ENCODE results near the gene DCHS2.

Gene DCHS2

DNA sequence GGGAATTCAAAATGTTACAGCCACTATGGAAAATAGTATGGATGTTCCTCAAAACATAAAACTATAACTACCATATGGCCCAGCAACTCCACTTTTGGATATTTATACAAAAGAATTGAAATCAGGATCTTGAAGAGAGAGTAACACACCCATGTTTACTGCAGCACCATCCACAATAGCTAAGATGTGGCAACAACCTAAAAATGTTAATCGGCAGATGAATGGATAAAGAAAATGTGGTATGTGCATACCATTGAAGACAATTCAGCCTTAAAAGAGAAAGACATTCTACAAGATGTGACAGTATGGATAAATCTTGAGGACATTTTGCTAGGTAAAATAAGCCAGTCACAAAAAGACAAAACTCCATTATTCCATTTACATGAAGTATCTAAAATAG, 171.9 kb downstream of the DCHS2 start:
- DNase-seq (ENCODE audit: insufficient read length, low spot score) (no peak), FAIRE-seq (no peak)
- TF ChIP-seq POLR2A (IDR thresholded peaks at IDR 0.05; ENCODE audit: low read depth, low read length): no peak

DNA sequence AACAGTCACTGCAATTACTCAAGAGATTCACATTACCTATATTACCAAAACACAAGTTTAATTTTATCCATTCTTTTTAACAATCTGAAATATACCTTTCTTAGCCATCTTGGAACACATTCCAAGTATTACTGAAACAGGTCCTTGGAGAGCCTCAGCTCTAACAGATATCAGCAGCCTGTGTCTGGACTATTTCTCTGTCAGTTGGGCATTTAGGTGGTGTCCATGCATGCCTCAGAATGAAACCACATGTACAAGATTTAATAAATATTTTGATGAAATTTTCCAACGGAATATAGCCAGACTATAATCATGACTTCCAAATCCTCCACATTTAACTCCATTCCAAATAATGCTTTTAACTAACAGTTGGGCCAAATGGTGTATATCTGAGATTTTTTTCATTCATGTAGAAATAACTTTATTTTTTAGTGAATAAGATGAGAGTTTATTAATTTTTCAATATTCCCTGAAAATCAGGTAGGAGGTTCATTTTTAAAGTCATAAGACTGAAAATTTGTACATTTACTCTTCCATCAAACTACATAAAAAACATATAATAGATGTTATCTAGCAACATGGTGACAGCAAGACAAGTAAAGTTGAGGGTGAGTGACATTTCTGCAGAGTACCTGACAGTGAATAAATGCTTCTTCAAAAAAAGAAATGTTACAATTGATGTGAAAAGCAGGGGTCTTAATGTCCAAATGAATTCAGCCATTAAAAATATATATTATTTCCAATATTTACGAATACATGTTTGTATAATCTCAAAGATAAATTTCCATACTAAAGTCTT, 174.2 kb downstream of the DCHS2 start:
- FAIRE-seq: no peak

DNA sequence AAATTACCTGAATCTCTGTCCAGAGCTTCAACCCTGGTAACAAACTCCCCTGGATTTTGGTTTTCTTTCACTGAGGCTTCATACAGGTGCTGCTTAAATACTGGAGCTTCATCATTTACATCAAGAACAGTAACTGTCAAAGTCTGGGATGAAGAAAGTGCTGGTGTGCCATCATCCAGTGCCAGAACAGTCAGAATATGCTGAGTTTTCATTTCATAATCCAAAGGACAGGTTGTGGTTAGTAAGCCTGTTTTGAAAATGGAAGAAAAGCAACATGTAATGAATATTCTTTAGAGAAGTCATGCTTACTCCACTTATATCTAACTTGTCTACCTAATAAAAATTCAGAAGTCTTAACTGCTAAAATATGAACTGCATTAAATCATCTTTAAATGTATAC, 175.9 kb downstream of the DCHS2 start:
- TF ChIP-seq POLR2A (IDR thresholded peaks at IDR 0.05; ENCODE audit: low read depth, low read length): no peak
- no peak for DNase-seq (ENCODE audit: insufficient read length, low spot score)
- no peak for FAIRE-seq

More for the DNA sequence above, 174.2 kb downstream of the DCHS2 start:
- no peak for TF ChIP-seq POLR2A (IDR thresholded peaks at IDR 0.05; ENCODE audit: low read depth, low read length)
- no peak for DNase-seq (ENCODE audit: insufficient read length, low spot score)

DNA sequence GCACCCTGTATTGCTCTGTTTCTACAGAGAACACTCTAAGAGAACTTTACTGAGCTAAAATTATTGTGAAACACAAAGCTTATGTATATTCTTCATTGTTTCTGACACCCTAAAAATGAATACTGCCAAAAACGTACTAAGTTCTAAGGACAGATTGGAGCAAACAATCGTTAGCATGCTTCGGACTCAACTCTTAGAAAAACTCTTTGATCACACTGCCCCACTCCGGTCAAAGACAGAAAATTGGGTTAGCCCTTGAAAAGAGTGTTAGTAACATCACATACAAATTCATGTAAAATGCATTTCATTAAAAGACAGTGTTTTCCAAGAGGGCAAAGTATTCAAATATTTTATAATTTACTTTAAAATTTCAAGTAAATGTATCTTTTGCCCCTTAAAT, 177.4 kb downstream of the DCHS2 start:
- no peak for DNase-seq (ENCODE audit: insufficient read length, low spot score)
- no peak for TF ChIP-seq POLR2A (IDR thresholded peaks at IDR 0.05; ENCODE audit: low read depth, low read length)
- no peak for FAIRE-seq

DNA sequence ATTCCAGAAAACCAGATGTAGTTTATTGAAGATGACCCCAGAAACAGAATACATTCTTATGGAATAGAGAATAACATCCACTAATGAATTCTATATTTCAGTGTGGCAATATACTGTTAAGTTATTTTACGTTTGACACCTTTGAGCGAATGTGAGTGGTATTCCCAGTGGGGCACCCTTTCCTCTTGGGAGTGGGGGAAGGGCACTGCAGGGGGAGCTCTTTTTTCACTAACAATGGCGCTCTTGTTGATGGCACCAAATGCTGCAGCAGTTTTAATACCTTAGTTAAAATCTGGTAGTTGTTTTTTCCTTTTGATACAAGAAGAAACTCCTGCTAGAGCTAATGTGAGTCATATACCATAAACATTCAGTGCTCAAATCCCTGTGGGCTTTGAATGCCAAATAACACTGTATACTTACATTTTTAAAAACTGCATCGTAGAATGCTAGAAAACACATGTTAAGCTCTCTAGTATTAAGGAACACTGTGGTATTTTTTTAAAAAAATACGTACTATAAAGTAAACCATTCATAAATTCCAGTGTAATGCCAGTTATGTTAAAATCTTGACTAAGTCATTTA, 178.5 kb downstream of the DCHS2 start:
- TF ChIP-seq POLR2A (IDR thresholded peaks at IDR 0.05; ENCODE audit: low read depth, low read length): no peak
- no peak for FAIRE-seq
- no peak for DNase-seq (ENCODE audit: insufficient read length, low spot score)

DNA sequence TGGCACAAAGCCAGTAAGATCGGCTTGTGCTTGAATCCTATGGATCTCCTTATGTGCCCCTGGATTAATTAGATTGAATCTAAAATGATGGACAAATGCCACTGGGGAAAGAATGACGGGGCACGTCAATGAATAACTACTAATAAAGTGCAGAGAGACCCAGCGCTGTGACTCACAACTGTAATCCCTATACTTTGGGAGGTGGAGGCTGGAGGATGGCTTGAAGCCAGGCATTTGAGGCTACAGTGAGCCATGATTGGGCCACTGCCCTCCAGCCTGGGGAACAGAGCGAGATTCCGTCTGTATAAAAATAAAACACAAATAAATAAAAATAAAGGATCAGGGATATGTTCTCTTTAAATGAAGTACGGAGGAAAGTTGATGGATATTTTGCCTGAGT, 179.4 kb downstream of the DCHS2 start:
- no peak for TF ChIP-seq POLR2A (IDR thresholded peaks at IDR 0.05; ENCODE audit: low read depth, low read length)
- DNase-seq (ENCODE audit: insufficient read length, low spot score) (no peak), FAIRE-seq (no peak)

DNA sequence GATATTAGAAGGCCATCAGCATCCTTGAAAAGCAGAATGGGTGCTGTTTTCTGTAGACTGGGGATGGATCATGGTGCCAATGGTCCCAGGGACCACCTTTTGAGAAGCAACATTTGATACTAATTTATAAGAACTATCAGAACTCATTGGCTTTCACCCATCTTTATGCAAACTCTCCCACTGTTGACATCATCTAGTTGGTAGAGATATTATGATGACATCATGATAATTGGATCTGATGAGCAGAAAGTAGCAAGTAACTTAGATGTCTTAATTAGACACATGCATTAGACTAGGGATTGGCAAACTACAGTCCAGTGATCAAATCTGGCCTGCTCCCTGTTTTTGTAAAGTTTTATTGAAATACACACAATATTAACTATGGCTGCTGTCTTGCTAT, 181.0 kb downstream of the DCHS2 start:
- no peak for FAIRE-seq
- no peak for DNase-seq (ENCODE audit: insufficient read length, low spot score)
- TF ChIP-seq POLR2A (IDR thresholded peaks at IDR 0.05; ENCODE audit: low read depth, low read length): no peak

DNA sequence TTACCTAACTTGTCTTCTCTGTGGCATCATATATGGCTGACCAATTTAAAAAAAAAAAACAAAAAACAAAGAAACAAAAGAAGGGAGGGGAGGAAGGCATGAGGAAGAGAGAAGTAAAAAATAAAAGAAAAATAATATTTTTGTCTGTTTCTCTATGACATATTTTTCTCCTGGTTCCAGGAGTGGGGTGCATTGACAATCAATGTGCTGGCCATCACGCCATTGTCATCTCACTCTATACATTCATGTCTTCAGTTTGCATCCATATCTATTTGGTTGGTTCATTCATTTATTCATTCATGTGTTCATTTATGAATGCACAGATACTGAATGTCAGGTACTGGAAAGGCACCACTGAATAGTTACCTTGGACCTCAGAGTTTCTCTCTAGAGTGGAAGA, 183.4 kb downstream of the DCHS2 start:
- FAIRE-seq (no peak), DNase-seq (ENCODE audit: insufficient read length, low spot score) (no peak)
- no peak for TF ChIP-seq POLR2A (IDR thresholded peaks at IDR 0.05; ENCODE audit: low read depth, low read length)

DNA sequence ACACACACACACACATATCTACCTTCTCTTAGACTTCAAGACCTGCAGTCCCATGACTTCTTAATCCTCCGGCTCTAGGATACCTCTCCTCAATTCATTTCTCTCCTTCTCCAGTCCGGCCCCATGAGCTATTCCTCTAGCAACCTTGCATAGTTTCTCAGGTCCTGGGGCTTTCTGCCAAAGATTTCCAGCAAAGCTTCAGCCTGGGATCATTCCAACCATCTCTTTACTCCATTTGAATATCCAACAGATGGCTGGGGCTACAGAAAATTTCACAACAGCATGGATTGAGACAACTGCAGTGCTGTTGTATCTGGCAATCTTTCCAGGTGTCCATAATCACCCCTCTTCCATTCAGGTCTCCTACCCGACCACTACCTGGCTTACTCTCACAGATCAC, 184.1 kb downstream of the DCHS2 start:
- DNase-seq (ENCODE audit: insufficient read length, low spot score): no peak
- TF ChIP-seq POLR2A (IDR thresholded peaks at IDR 0.05; ENCODE audit: low read depth, low read length): no peak
- FAIRE-seq: no peak

DNA sequence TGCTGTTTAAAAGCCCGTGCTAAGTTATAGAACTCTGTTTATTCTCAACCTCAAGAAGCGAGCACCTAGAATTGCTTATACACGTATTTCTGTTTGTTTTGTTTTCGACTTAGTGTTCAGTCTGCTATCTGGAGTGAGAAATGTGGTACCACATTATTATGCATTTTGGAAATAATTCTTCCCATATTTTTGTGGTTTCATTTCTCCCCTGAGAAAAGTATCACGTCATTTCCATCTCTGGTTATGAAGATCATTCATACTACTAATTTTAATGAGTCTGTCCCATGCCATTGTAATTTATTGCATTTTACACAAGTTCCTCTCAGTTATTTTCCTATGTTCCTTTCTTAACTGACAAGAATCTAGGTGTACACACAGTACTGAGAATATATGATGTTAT, 186.0 kb downstream of the DCHS2 start:
- FAIRE-seq: no peak
- DNase-seq (ENCODE audit: insufficient read length, low spot score): no peak

DNA sequence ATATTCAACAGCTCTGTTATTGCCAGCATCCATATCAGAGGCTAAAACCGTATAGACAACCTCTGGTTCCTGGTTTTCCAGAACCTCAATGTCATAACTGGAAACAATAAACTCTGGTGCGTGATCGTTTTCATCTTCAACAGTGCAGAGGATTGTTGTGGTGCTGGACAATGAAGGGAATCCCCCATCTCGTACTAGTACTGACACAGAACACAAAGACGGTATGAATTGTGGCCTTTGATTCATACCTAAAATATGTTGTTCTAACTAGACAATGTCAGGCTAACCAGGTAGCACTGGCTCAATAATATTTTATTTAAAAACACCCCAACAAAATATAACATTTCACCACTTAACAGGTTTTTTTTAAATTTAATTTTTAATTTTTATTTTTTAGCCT, 186.9 kb downstream of the DCHS2 start:
- no peak for TF ChIP-seq POLR2A (IDR thresholded peaks at IDR 0.05; ENCODE audit: low read depth, low read length)
- DNase-seq (ENCODE audit: insufficient read length, low spot score) (no peak), FAIRE-seq (no peak)

More for the DNA sequence above, 186.0 kb downstream of the DCHS2 start:
- no peak for TF ChIP-seq POLR2A (IDR thresholded peaks at IDR 0.05; ENCODE audit: low read depth, low read length)

DNA sequence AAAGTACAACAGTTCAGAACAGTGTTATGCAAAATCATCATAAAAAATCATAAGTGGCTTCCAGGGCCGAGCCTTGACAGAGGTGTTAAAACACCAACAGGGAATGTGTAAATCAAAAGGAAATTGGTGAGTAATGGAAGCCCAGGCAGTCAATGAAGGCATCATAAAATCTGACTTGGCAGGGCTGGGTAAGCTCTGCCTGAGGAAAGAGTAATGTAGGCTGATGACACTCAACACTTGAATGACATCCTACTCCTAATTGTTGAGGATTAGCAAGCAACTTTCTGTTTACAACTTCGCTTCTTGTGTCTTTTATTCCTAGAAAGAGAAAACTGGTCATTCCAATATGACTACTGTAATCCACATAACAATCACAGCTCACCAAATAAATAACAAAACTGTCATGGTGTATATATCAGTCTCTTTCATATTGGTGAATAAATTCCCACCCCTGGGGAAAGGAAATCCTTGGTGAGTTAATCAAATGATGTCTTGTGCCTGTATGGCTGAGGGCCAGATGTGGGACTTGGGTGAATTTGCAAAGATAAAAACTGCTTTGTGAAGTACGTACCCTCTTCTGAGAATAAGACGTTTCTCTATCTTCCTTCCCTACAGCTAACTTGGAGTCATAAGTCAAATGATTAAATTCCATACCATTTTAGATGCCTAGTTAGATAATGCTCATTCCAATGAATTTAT, 196.8 kb downstream of the DCHS2 start:
- no peak for FAIRE-seq
- DNase-seq (ENCODE audit: insufficient read length, low spot score): no peak
- no peak for TF ChIP-seq POLR2A (IDR thresholded peaks at IDR 0.05; ENCODE audit: low read depth, low read length)

DNA sequence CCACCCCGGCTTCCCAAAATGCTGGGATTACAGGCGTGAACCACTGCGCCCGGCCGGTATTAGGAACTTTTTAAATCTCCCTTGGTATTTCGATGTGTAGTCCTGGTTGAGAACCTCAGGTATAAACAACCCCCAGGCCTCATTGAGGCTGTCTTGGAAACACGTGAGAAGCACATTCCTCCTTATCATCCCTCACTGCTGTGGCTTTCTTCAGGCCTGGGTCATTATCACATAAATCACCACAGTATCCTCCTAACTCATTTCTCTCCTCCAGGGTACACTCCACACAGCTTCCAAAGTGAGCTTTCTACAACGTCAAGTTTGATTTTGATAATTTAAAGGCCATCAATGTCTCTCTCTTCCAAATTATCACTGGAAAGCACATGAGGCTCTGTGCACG, 198.2 kb downstream of the DCHS2 start:
- no peak for FAIRE-seq
- TF ChIP-seq POLR2A (IDR thresholded peaks at IDR 0.05; ENCODE audit: low read depth, low read length): no peak
- no peak for DNase-seq (ENCODE audit: insufficient read length, low spot score)

DNA sequence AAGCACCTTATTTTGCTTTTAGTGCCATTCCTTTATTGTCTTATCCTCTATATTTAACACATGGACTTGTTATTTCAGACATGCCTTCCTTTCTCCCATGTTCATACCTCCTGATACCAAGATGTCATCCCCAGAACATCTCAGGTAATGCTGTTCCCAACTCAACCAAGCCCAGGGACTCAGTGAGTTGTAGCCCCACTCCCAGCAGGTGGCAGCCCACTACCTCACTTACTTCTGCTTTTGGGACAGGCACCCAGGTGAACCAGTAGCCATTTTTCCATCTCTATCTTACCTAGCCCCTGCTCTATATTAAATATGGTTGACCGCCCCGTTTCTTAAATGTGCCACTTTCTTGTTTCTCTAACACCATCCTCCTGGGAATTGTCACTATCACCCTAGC, 199.0 kb downstream of the DCHS2 start:
- TF ChIP-seq POLR2A (IDR thresholded peaks at IDR 0.05; ENCODE audit: low read depth, low read length): no peak
- no peak for DNase-seq (ENCODE audit: insufficient read length, low spot score)
- no peak for FAIRE-seq

DNA sequence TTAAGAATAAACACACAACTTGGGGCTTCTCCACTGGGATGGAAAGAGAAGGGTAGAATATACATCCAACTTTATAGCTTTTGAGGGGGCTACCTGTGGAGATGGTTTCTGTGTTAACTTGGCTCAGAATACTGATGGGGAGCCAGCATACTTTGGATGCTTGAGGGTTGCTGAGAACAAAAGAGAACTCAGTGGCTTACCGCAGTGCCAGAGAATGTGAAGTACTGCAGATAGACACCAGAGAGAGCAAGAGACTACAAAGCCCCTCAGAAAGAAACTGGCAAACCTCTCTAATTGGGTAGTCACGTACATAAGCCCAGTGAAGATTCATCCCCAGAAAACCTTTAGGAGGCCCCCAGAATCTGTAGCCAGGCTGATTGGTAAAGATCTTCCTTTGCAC, 214.4 kb downstream of the DCHS2 start:
- DNase-seq (ENCODE audit: insufficient read length, low spot score): no peak
- no peak for TF ChIP-seq POLR2A (IDR thresholded peaks at IDR 0.05; ENCODE audit: low read depth, low read length)
- FAIRE-seq: no peak

Data from H54 (cell line).